ENCODE data around the gene CSNK2B.

Gene CSNK2B

GRCh38 chr6:31718265-31718664, 52.4 kb downstream of the CSNK2B start:
- TF ChIP-seq ZNF654 (tag by site-specific recombination; IDR thresholded peaks at IDR 0.05; ENCODE audit: low read depth) (no peak), ZIC2 (tag by site-specific recombination; IDR thresholded peaks at IDR 0.05) (no peak), YY1 (tag by site-specific recombination; IDR thresholded peaks at IDR 0.05) (no peak), ZFP69B (tag by site-specific recombination; IDR thresholded peaks at IDR 0.05) (no peak), ZXDB (tag by site-specific recombination; IDR thresholded peaks at IDR 0.05) (no peak), ZNF596 (tag by site-specific recombination; IDR thresholded peaks at IDR 0.05) (no peak), ZNF302 (tag by site-specific recombination; IDR thresholded peaks at IDR 0.05; ENCODE audit: low read depth) (no peak), OVOL3 (tag by site-specific recombination; IDR thresholded peaks at IDR 0.05) (no peak), ZNF610 (tag by site-specific recombination; IDR thresholded peaks at IDR 0.05; ENCODE audit: borderline replicate concordance) (no peak), ZNF473 (tag by site-specific recombination; IDR thresholded peaks at IDR 0.05) (no peak), ZNF266 (tag by site-specific recombination; IDR thresholded peaks at IDR 0.05; ENCODE audit: low read depth) (no peak), PRDM6 (tag by site-specific recombination; IDR thresholded peaks at IDR 0.05) (no peak), ZNF785 (tag by site-specific recombination; IDR thresholded peaks at IDR 0.05) (no peak), GLI4 (tag by site-specific recombination; IDR thresholded peaks at IDR 0.05) (no peak), KLF1 (tag by site-specific recombination; IDR thresholded peaks at IDR 0.05) (no peak), ZNF423 (tag by site-specific recombination; IDR thresholded peaks at IDR 0.05) (no peak), ZNF76 (tag by site-specific recombination; IDR thresholded peaks at IDR 0.05; ENCODE audit: borderline replicate concordance, low read depth) (no peak), ZNF416 (tag by site-specific recombination; IDR thresholded peaks at IDR 0.05) (no peak)
- Histone ChIP-seq H3K27ac (ENCODE audit: extremely low read depth, low read depth, low read length) (no peak overlapping the region), H3K4me3 (ENCODE audit: low read depth, low read length) (no peak overlapping the region), H3K9me3 (ENCODE audit: control insufficient read depth, insufficient read depth, low read depth, low read length) (no peaks in the 10 kb centered on the region), H3K4me1 (ENCODE audit: control insufficient read depth, insufficient read depth, low read length) (peaks cover 4% of the 10 kb centered on the region), H3K36me3 (ENCODE audit: control insufficient read depth in 2 of 2, insufficient read depth in 1 of 2, low read length in 2 of 2) (no peaks in the 10 kb centered on the region)
- POLR2A ChIA-PET = no interaction called here
- CTCF ChIA-PET = no interaction called here

GRCh38 chr6:31719001-31719400, 53.1 kb downstream of the CSNK2B start:
- no peak for TF ChIP-seq REPIN1 (tag by site-specific recombination; IDR thresholded peaks at IDR 0.05; ENCODE audit: low read depth)
- TF ChIP-seq ZSCAN30 (tag by site-specific recombination; IDR thresholded peaks at IDR 0.05) = no peak
- TF ChIP-seq IKZF3 (tag by site-specific recombination; IDR thresholded peaks at IDR 0.05) = no peak
- no peak for TF ChIP-seq ZNF114 (tag by site-specific recombination; IDR thresholded peaks at IDR 0.05)
- no peak for TF ChIP-seq MYNN (tag by site-specific recombination; IDR thresholded peaks at IDR 0.05; ENCODE audit: borderline replicate concordance)
- TF ChIP-seq ZNF280D (tag by site-specific recombination; IDR thresholded peaks at IDR 0.05) = no peak
- no peak for TF ChIP-seq GLIS1 (tag by site-specific recombination; IDR thresholded peaks at IDR 0.05)
- no peak for TF ChIP-seq KLF16 (tag by site-specific recombination; IDR thresholded peaks at IDR 0.05)
- TF ChIP-seq SCRT1 (tag by site-specific recombination; IDR thresholded peaks at IDR 0.05; ENCODE audit: borderline replicate concordance) = no peak
- TF ChIP-seq ZNF157 (tag by site-specific recombination; IDR thresholded peaks at IDR 0.05) = no peak
- TF ChIP-seq GFI1B (tag by site-specific recombination; IDR thresholded peaks at IDR 0.05) = no peak
- no peak for TF ChIP-seq ZNF621 (tag by site-specific recombination; IDR thresholded peaks at IDR 0.05)
- TF ChIP-seq ELK4 (IDR thresholded peaks at IDR 0.05; ENCODE audit: borderline replicate concordance, low read depth, low read length) = no peak
- TF ChIP-seq SP7 (tag by site-specific recombination; IDR thresholded peaks at IDR 0.05) = no peak
- H3K4me3 ChIP-seq (ENCODE audit: low read depth, low read length) = no peak overlapping the region
- H3K36me3 ChIP-seq (ENCODE audit: control insufficient read depth in 2 of 2, insufficient read depth in 1 of 2, low read length in 2 of 2) = no peaks in the 10 kb centered on the region
- ChIA-PET POLR2A (no interaction called here), CTCF (interaction anchor here (0.9 kb wide), 2 partner anchors 30 to 51 kb away, joined by 3 read pairs; no protein-coding TSS in a partner anchor)
- peaks cover 3% of the 10 kb centered on the region for H3K4me1 ChIP-seq (ENCODE audit: control insufficient read depth, insufficient read depth, low read length)
- no peaks in the 10 kb centered on the region for H3K9me3 ChIP-seq (ENCODE audit: control insufficient read depth, insufficient read depth, low read depth, low read length)
- H3K27ac ChIP-seq (ENCODE audit: extremely low read depth, low read depth, low read length) = no peak overlapping the region
